Naive thymus-derived CD4-positive, alpha-beta T cell (primary cell): ENCODE measurements around the gene MCC. TPM values are rescaled to one million over a fixed set of nuclear protein-coding genes. Genes with fewer than 3 reads are reported as not detected.

Experiments used
- ATAC-seq: fragments of 150-1000 bp; cut with Tn5 transposase; 2 replicates; pipeline ENCODE4 v1.10.0; 2021; ENCODE audit warnings: mild to moderate bottlenecking, moderate library complexity
- CTCF ChIA-PET: fragments of 350-600 bp; sonication (Branson Sonifier 250); formaldehyde crosslinking; loops from one replicate; lab custom pipeline; 2021; ENCODE audit warnings: antibody characterized with exemption; lab: Charles Lee
- POLR2A ChIA-PET: fragments of 350-600 bp; sonication (Branson Sonifier 250); formaldehyde crosslinking; loops from one replicate; lab custom pipeline; 2021; ENCODE audit warnings: antibody characterized with exemption, inconsistent platforms; lab: Charles Lee
- DNase-seq, 9 donors: peaks; one replicate each; pipeline versions ENCODE4 v3.0.0 to v3.0.0-alpha.2; 2020 to 2022; ENCODE audit warnings: mixed read lengths in 1 of 9
- H3K27ac ChIP-seq: one replicate; pipeline ENCODE4 v1.7.0; 2013; ENCODE audit warnings: mild to moderate bottlenecking, low read depth, low read length, moderate library complexity
- H3K27me3 ChIP-seq, 2 donors: one replicate each; pipeline ENCODE4 v1.7.0; 2013; ENCODE audit warnings: low read length in 2 of 2, mild to moderate bottlenecking in 2 of 2, moderate library complexity in 2 of 2; ENCODE audit not compliant: control insufficient read depth in 2 of 2, insufficient read depth in 2 of 2
- H3K36me3 ChIP-seq, 3 experiments: 1 replicate in 2 of 3; 2 replicates in 1 of 3; pipeline ENCODE4 v1.7.0; 2013; ENCODE audit warnings: low read length in 3 of 3, mild to moderate bottlenecking in 3 of 3, moderate library complexity in 1 of 3; ENCODE audit not compliant: insufficient read depth in 3 of 3, control insufficient read depth in 2 of 3
- H3K4me1 ChIP-seq, 2 donors: one replicate each; pipeline ENCODE4 v1.7.0; 2013; ENCODE audit warnings: low read length in 2 of 2, mild to moderate bottlenecking in 2 of 2, moderate library complexity in 1 of 2; ENCODE audit not compliant: control insufficient read depth in 2 of 2, insufficient read depth in 2 of 2
- H3K4me3 ChIP-seq: 2 replicates; pipeline ENCODE4 v1.7.0; 2013; ENCODE audit warnings: mild to moderate bottlenecking, low read length
- H3K9me3 ChIP-seq, 3 experiments: 1 replicate in 2 of 3; 2 replicates in 1 of 3; pipeline ENCODE4 v1.7.0; 2013; ENCODE audit warnings: low read length in 3 of 3; ENCODE audit not compliant: control insufficient read depth in 2 of 3
- H3K27ac Mint-ChIP-seq, 9 donors: one replicate each; pipeline ENCODE4 v1.8.0; 2020 to 2022; ENCODE audit warnings: mixed read lengths in 9 of 9, mild to moderate bottlenecking in 8 of 9, moderate library complexity in 5 of 9, inconsistent platforms in 2 of 9
- H3K27me3 Mint-ChIP-seq, 5 donors: one replicate each; pipeline ENCODE4 v1.8.0; 2021 to 2022; ENCODE audit warnings: mixed read lengths in 5 of 5, mild to moderate bottlenecking in 1 of 5
- H3K36me3 Mint-ChIP-seq, 5 donors: one replicate each; pipeline ENCODE4 v1.8.0; 2020 to 2022; ENCODE audit warnings: mixed read lengths in 5 of 5, mild to moderate bottlenecking in 3 of 5, inconsistent platforms in 1 of 5
- H3K4me1 Mint-ChIP-seq, 7 donors: one replicate each; pipeline ENCODE4 v1.8.0; 2020 to 2022; ENCODE audit warnings: mixed read lengths in 7 of 7, mild to moderate bottlenecking in 3 of 7, inconsistent platforms in 1 of 7
- H3K4me3 Mint-ChIP-seq, 10 donors: one replicate each; pipeline ENCODE4 v1.8.0; 2020 to 2022; ENCODE audit warnings: mild to moderate bottlenecking in 10 of 10, mixed read lengths in 10 of 10, moderate library complexity in 6 of 10, inconsistent platforms in 2 of 10
- H3K9me3 Mint-ChIP-seq, 11 donors: one replicate each; pipeline ENCODE4 v1.8.0; 2020 to 2022; ENCODE audit warnings: mixed read lengths in 11 of 11, mild to moderate bottlenecking in 4 of 11, inconsistent platforms in 1 of 11, moderate library complexity in 1 of 11
- intact Hi-C, 2 donors: fragments of 100-400 bp; cut with micrococcal nuclease; formaldehyde crosslinking; loops; one replicate each; pipeline ENCODE4 v1.15.1; 2023
- polyA plus RNA-seq, 2 donors: library from polyadenylated mRNA; unstranded; fragments of 300-500 nt; fragmentation: Illumina TruSeq; gene quantifications; one replicate each; pipeline ENCODE4 v1.2.3, GENCODE V29; 2021
- total RNA-seq, 6 experiments: library from RNA in 5 of 6; stranded (reverse) in 5 of 6; gene quantifications; 1 replicate in 5 of 6; 2 replicates in 1 of 6; pipeline ENCODE4 v1.2.3 and lab custom pipeline; 2021 to 2026

Gene MCC
- total and polyA plus RNA-seq, 7 experiments from 2014 or later, result 0.56 to 3.0 (median 0.89) TPM

- H3K27me3 Mint-ChIP-seq, result no peaks in the 10 kb centered on the region
- Histone ChIP-seq H3K9me3 (no peaks in the 10 kb centered on the region), H3K27ac (no peak overlapping the region), H3K4me3 (no peak overlapping the region), H3K27me3 (no peaks in the 10 kb centered on the region), H3K4me1 (no peaks in the 10 kb centered on the region), H3K36me3 (no peaks in the 10 kb centered on the region)
- DNase-seq (no peak), ATAC-seq (no peak)
- POLR2A ChIA-PET, result no interaction called here
- peaks cover 0 to 3% (median 0%) of the 10 kb centered on the region in 7 donors for H3K4me1 Mint-ChIP-seq
- peaks cover 0 to 25% (median 0%) of the 10 kb centered on the region in 5 donors for H3K36me3 Mint-ChIP-seq
- no peak overlapping the region for H3K4me3 Mint-ChIP-seq
- intact Hi-C loops, result no loop called here
- CTCF ChIA-PET, result no interaction called here
- H3K27ac Mint-ChIP-seq, result peak overlapping the region in 1 of 9 donors; percentile 67
- no peaks in the 10 kb centered on the region for H3K9me3 Mint-ChIP-seq
Measured at GRCh38 chr5:113100981-113101380, 387.3 kb downstream of the MCC start.

GRCh38 chr5:113099822-113100221, 388.4 kb downstream of the MCC start:
- Mint-ChIP-seq H3K36me3 (peaks cover 0 to 25% (median 0%) of the 10 kb centered on the region in 5 donors), H3K9me3 (no peaks in the 10 kb centered on the region), H3K27me3 (no peaks in the 10 kb centered on the region), H3K4me1 (peaks cover 0 to 1% (median 0%) of the 10 kb centered on the region in 7 donors), H3K27ac (no peak overlapping the region), H3K4me3 (no peak overlapping the region)
- intact Hi-C loops, result no loop called here
- POLR2A ChIA-PET, result no interaction called here
- Histone ChIP-seq H3K9me3 (no peaks in the 10 kb centered on the region), H3K4me3 (no peak overlapping the region), H3K27ac (no peak overlapping the region), H3K4me1 (no peaks in the 10 kb centered on the region), H3K27me3 (no peaks in the 10 kb centered on the region), H3K36me3 (no peaks in the 10 kb centered on the region)
- ATAC-seq, result no peak
- CTCF ChIA-PET, result interaction anchor here (0.7 kb wide), 1 partner anchor 103 kb away, joined by 3 read pairs; no protein-coding TSS in a partner anchor
- no peak for DNase-seq

GRCh38 chr5:113098378-113098777, 389.9 kb downstream of the MCC start:
- Histone ChIP-seq H3K36me3 (no peaks in the 10 kb centered on the region), H3K27ac (no peak overlapping the region), H3K9me3 (no peaks in the 10 kb centered on the region), H3K4me1 (no peaks in the 10 kb centered on the region), H3K4me3 (no peak overlapping the region), H3K27me3 (no peaks in the 10 kb centered on the region)
- POLR2A ChIA-PET, result no interaction called here
- intact Hi-C loops, result no loop called here
- H3K36me3 Mint-ChIP-seq, result peaks cover 0 to 21% (median 0%) of the 10 kb centered on the region in 5 donors
- no peak overlapping the region for H3K27ac Mint-ChIP-seq
- H3K4me1 Mint-ChIP-seq, result peaks cover 0 to 1% (median 0%) of the 10 kb centered on the region in 7 donors
- DNase-seq (no peak), ATAC-seq (no peak)
- no peaks in the 10 kb centered on the region for H3K9me3 Mint-ChIP-seq
- CTCF ChIA-PET, result no interaction called here
- no peaks in the 10 kb centered on the region for H3K27me3 Mint-ChIP-seq
- H3K4me3 Mint-ChIP-seq, result no peak overlapping the region

- ChIA-PET POLR2A (no interaction called here), CTCF (no interaction called here)
- no peak overlapping the region for H3K4me3 Mint-ChIP-seq
- H3K4me1 Mint-ChIP-seq, result peaks cover 0 to 6% (median 4%) of the 10 kb centered on the region in 7 donors
- Histone ChIP-seq H3K27me3 (no peaks in the 10 kb centered on the region), H3K4me1 (no peaks in the 10 kb centered on the region), H3K36me3 (no peaks in the 10 kb centered on the region), H3K27ac (no peak overlapping the region), H3K4me3 (no peak overlapping the region), H3K9me3 (no peaks in the 10 kb centered on the region)
- DNase-seq (no peak), ATAC-seq (no peak)
- H3K27ac Mint-ChIP-seq, result no peak overlapping the region
- H3K36me3 Mint-ChIP-seq, result peaks cover 0 to 7% (median 0%) of the 10 kb centered on the region in 5 donors
- H3K27me3 Mint-ChIP-seq, result peaks cover 0 to 4% (median 0%) of the 10 kb centered on the region in 5 donors
- no peaks in the 10 kb centered on the region for H3K9me3 Mint-ChIP-seq
- intact Hi-C loops, result no loop called here
Measured at GRCh38 chr5:113095831-113096230, 392.4 kb downstream of the MCC start.

- H3K4me3 Mint-ChIP-seq, result no peak overlapping the region
- H3K36me3 ChIP-seq, result no peaks in the 10 kb centered on the region
- no peaks in the 10 kb centered on the region for H3K9me3 ChIP-seq
- POLR2A ChIA-PET, result no interaction called here
- no peaks in the 10 kb centered on the region for H3K27me3 ChIP-seq
- H3K4me3 ChIP-seq, result no peak overlapping the region
- H3K27ac ChIP-seq, result no peak overlapping the region
- H3K36me3 Mint-ChIP-seq, result peaks cover 0 to 5% (median 0%) of the 10 kb centered on the region in 5 donors
- CTCF ChIA-PET, result no interaction called here
- intact Hi-C loops, result no loop called here
- H3K4me1 ChIP-seq, result no peaks in the 10 kb centered on the region
- no peaks in the 10 kb centered on the region for H3K9me3 Mint-ChIP-seq
- no peak for ATAC-seq
- peaks cover 0 to 19% (median 4%) of the 10 kb centered on the region in 5 donors for H3K27me3 Mint-ChIP-seq
- no peak overlapping the region for H3K27ac Mint-ChIP-seq
- no peak for DNase-seq
- H3K4me1 Mint-ChIP-seq, result peaks cover 0 to 24% (median 18%) of the 10 kb centered on the region in 7 donors
Measured at GRCh38 chr5:113093558-113093957, 394.7 kb downstream of the MCC start.

GRCh38 chr5:113092683-113093082, 395.6 kb downstream of the MCC start:
- DNase-seq (no peak), ATAC-seq (no peak)
- Histone ChIP-seq H3K27me3 (no peaks in the 10 kb centered on the region), H3K36me3 (no peaks in the 10 kb centered on the region), H3K4me3 (no peak overlapping the region), H3K9me3 (no peaks in the 10 kb centered on the region), H3K4me1 (no peaks in the 10 kb centered on the region), H3K27ac (no peak overlapping the region)
- ChIA-PET POLR2A (no interaction called here), CTCF (no interaction called here)
- Mint-ChIP-seq H3K27ac (no peak overlapping the region), H3K27me3 (peaks cover 0 to 25% (median 5%) of the 10 kb centered on the region in 5 donors), H3K4me3 (no peak overlapping the region), H3K36me3 (peaks cover 0 to 4% (median 0%) of the 10 kb centered on the region in 5 donors), H3K4me1 (peaks cover 0 to 24% (median 18%) of the 10 kb centered on the region in 7 donors), H3K9me3 (no peaks in the 10 kb centered on the region)
- intact Hi-C loops, result no loop called here

- no peak overlapping the region for H3K4me3 ChIP-seq
- ATAC-seq (no peak), DNase-seq (no peak)
- CTCF ChIA-PET, result no interaction called here
- no peaks in the 10 kb centered on the region for H3K9me3 ChIP-seq
- no peaks in the 10 kb centered on the region for H3K27me3 ChIP-seq
- H3K4me1 ChIP-seq, result no peaks in the 10 kb centered on the region
- no peaks in the 10 kb centered on the region for H3K9me3 Mint-ChIP-seq
- H3K4me3 Mint-ChIP-seq, result no peak overlapping the region
- peaks cover 0 to 4% (median 0%) of the 10 kb centered on the region in 5 donors for H3K36me3 Mint-ChIP-seq
- POLR2A ChIA-PET, result no interaction called here
- no peak overlapping the region for H3K27ac ChIP-seq
- peak overlapping the region in 2 of 9 donors; percentile 51 to 58 for H3K27ac Mint-ChIP-seq
- H3K36me3 ChIP-seq, result no peaks in the 10 kb centered on the region
- H3K27me3 Mint-ChIP-seq, result peaks cover 0 to 26% (median 5%) of the 10 kb centered on the region in 5 donors
- intact Hi-C loops, result no loop called here
- H3K4me1 Mint-ChIP-seq, result peaks cover 0 to 24% (median 18%) of the 10 kb centered on the region in 7 donors
Measured at GRCh38 chr5:113091622-113092021, 396.6 kb downstream of the MCC start.
